ENCODE results near the gene MEOX2.

Gene MEOX2

GRCh38 chr7:15607529-15608210, 78.8 kb downstream of the MEOX2 start:
- no peak for DNase-seq

GRCh38 chr7:15606561-15606960, 79.9 kb downstream of the MEOX2 start:
- no peak for DNase-seq

GRCh38 chr7:15604166-15604565, 82.3 kb downstream of the MEOX2 start:
- DNase-seq, result no peak

GRCh38 chr7:15603124-15603523, 83.4 kb downstream of the MEOX2 start:
- peak; percentile 23 for DNase-seq

GRCh38 chr7:15602236-15602635, 84.2 kb downstream of the MEOX2 start:
- peak; percentile 95 for DNase-seq

GRCh38 chr7:15601175-15601574, 85.3 kb downstream of the MEOX2 start:
- DNase-seq, result peak; percentile 69

GRCh38 chr7:15600298-15600697, 86.2 kb downstream of the MEOX2 start:
- DNase-seq, result peak; percentile 73

- no peak for DNase-seq
Observed at GRCh38 chr7:15594461-15594860, 92.0 kb downstream of the MEOX2 start.

- DNase-seq, result peak; percentile 35
Observed at GRCh38 chr7:15593382-15593781, 93.1 kb downstream of the MEOX2 start.

- no peak for DNase-seq
Observed at GRCh38 chr7:15586266-15586665, 100.2 kb downstream of the MEOX2 start.

GRCh38 chr7:15584575-15584974, 101.9 kb downstream of the MEOX2 start:
- DNase-seq, result peak; percentile 10

- no peak for DNase-seq
Observed at GRCh38 chr7:15582773-15583172, 103.7 kb downstream of the MEOX2 start.

- peak; percentile 37 for DNase-seq
Observed at GRCh38 chr7:15581352-15581951, 105.0 kb downstream of the MEOX2 start.

GRCh38 chr7:15580604-15581351, 105.7 kb downstream of the MEOX2 start:
- no peak for DNase-seq

- DNase-seq, result no peak
Observed at GRCh38 chr7:15577600-15577999, 108.9 kb downstream of the MEOX2 start.

GRCh38 chr7:15571301-15571878, 115.1 kb downstream of the MEOX2 start:
- DNase-seq, result peak; percentile 41

GRCh38 chr7:15567652-15568051, 118.8 kb downstream of the MEOX2 start:
- DNase-seq, result peak; percentile 24

GRCh38 chr7:15567036-15567435, 119.4 kb downstream of the MEOX2 start:
- no peak for DNase-seq

- no peak for DNase-seq
Observed at GRCh38 chr7:15566476-15566875, 120.0 kb downstream of the MEOX2 start.

- DNase-seq, result peak; percentile 75
Observed at GRCh38 chr7:15561835-15562234, 124.6 kb downstream of the MEOX2 start, which contains the start of gene AGMO. TSS of gene AGMO (minus strand) at chr7:15562015.

Data from NCI-H69 (cell line).